ENCODE results near the gene CMSS1. TPM values are rescaled to one million over a fixed set of nuclear protein-coding genes. Genes with fewer than 3 reads are reported as not detected.

The CMSS1 gene
- total and polyA plus RNA-seq, 11 donors: 13.5 to 48.4 (median 34.8) TPM

- DNase-seq (no peak), ATAC-seq (no peak)
- H3K27ac ChIP-seq: peak overlapping the region; percentile 88 to 97 (median 96)
- peak overlapping the region in 9 of 12 donors; percentile 59 to 84 (median 77) for H3K4me3 ChIP-seq
- peaks cover 3 to 77% (median 22%) of the 10 kb centered on the region in 12 donors for H3K4me1 ChIP-seq
- no peaks in the 10 kb centered on the region for H3K36me3 ChIP-seq
- intact Hi-C loops (cut with DNase I): loop anchor here in 7 of 10 donors (5.0 to 10.0 kb wide), 9 partner anchors 45 to 180 kb away; no protein-coding TSS in a partner anchor
- no peak for TF ChIP-seq CTCF (IDR thresholded peaks at IDR 0.05)
- H3K9me3 ChIP-seq: no peaks in the 10 kb centered on the region
- no peaks in the 10 kb centered on the region for H3K27me3 ChIP-seq
- 58 to 71% (median 65%) methylated on average over 4 of the region's 4 CpGs for WGBS, 4 donors
Observed at GRCh38 chr3:99877031-99877579, 59.4 kb downstream of the CMSS1 start.

- intact Hi-C loops (cut with DNase I): loop anchor here in 7 of 10 donors (5.0 to 10.0 kb wide), 9 partner anchors 44 to 179 kb away; no protein-coding TSS in a partner anchor
- TF ChIP-seq POLR2A (IDR thresholded peaks at IDR 0.05): peak in 1 of 2 donors; percentile 37
- no peak for TF ChIP-seq CTCF (IDR thresholded peaks at IDR 0.05)
- Histone ChIP-seq H3K4me1 (peaks cover 3 to 76% (median 21%) of the 10 kb centered on the region in 12 donors), H3K4me3 (no peak overlapping the region), H3K27ac (peak overlapping the region in 11 of 12 donors; percentile 6 to 97 (median 95)), H3K27me3 (no peaks in the 10 kb centered on the region), H3K9me3 (no peaks in the 10 kb centered on the region), H3K36me3 (no peaks in the 10 kb centered on the region)
- 95 to 100% (median 98%) methylated on average over 1 of the region's 1 CpG for WGBS, 4 donors
- ATAC-seq: peak in 1 of 4 donors; percentile 37
- no peak for DNase-seq
Observed at GRCh38 chr3:99878005-99878404, 60.3 kb downstream of the CMSS1 start.

GRCh38 chr3:99879275-99879674 is 61.6 kb downstream of the CMSS1 start:
- WGBS, 4 donors: 91 to 99% (median 93%) methylated on average over 2 of the region's 2 CpGs
- Histone ChIP-seq H3K27me3 (no peaks in the 10 kb centered on the region), H3K9me3 (no peaks in the 10 kb centered on the region), H3K27ac (peak overlapping the region in 4 of 12 donors; percentile 89 to 97 (median 94)), H3K4me1 (peaks cover 3 to 75% (median 21%) of the 10 kb centered on the region in 12 donors), H3K4me3 (no peak overlapping the region), H3K36me3 (no peaks in the 10 kb centered on the region)
- intact Hi-C loops (cut with DNase I): loop anchor here in 7 of 10 donors (5.0 to 10.0 kb wide), 9 partner anchors 43 to 178 kb away; no protein-coding TSS in a partner anchor
- no peak for DNase-seq
- ATAC-seq: no peak
- TF ChIP-seq CTCF (IDR thresholded peaks at IDR 0.05): no peak
- no peak for TF ChIP-seq POLR2A (IDR thresholded peaks at IDR 0.05)

GRCh38 chr3:99881121-99881524 is 63.5 kb downstream of the CMSS1 start:
- DNase-seq (no peak), ATAC-seq (peak; percentile 69 to 83 (median 70))
- Histone ChIP-seq H3K27me3 (no peaks in the 10 kb centered on the region), H3K4me3 (no peak overlapping the region), H3K9me3 (no peaks in the 10 kb centered on the region), H3K36me3 (no peaks in the 10 kb centered on the region), H3K4me1 (peaks cover 3 to 70% (median 21%) of the 10 kb centered on the region in 12 donors), H3K27ac (peak overlapping the region; percentile 29 to 97 (median 76))
- intact Hi-C loops (cut with DNase I): loop anchor here in 4 of 10 donors (5.0 to 10.0 kb wide), 3 partner anchors 36 to 126 kb away; no protein-coding TSS in a partner anchor
- TF ChIP-seq CTCF (IDR thresholded peaks at IDR 0.05): no peak
- no peak for TF ChIP-seq POLR2A (IDR thresholded peaks at IDR 0.05)
- 34 to 47% (median 41%) methylated on average over 2 of the region's 2 CpGs for WGBS, 4 donors

Data from heart left ventricle (tissue), 16 donors.